Testis (tissue), 2 donors: ENCODE measurements around the gene PRRX1.

Experiments used
- CTCF ChIP-seq, 3 experiments: fragments of 450-650 bp in 2 of 3; fragments of 200-600 bp in 1 of 3; sonication (generic) in 1 of 3; IDR thresholded peaks; one replicate each; pipeline ENCODE4 v1.5.1; 2016 to 2019; ENCODE audit warnings: antibody characterized with exemption in 3 of 3, mild to moderate bottlenecking in 2 of 3, moderate library complexity in 1 of 3
- POLR2A ChIP-seq: fragments of 450-650 bp; IDR thresholded peaks from one replicate; pipeline ENCODE4 v1.6.1; 2017; ENCODE audit warnings: antibody characterized with exemption, mild to moderate bottlenecking, moderate library complexity

DNA sequence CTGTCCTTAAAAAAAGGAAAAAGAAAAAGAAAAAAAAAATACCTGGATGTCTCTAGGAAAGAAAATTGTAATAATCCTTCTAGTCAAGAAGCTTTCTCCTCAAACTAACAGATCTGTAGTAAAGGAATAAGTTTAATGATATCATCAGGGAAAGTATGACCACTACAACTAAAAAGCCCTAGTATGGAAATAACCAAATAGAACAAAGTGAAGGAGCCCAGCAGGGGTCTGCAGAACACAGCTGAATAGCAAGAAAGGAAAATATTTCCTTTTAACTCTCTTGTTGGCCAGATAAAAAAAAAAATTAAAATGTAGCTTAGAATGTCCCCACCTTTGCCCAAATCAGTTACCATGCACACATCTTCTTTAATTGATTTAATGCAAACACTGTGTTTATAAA is 43.2 kb downstream of the PRRX1 start:
- no peak for TF ChIP-seq CTCF (IDR thresholded peaks at IDR 0.05)
- TF ChIP-seq POLR2A: no peak
